GM10266 (cell line): ENCODE results near the gene PDIA4.

ENCODE experiments used
- DNase-seq: peaks from one replicate; pipeline ENCODE4 v3.0.0; 2012; ENCODE audit errors: extremely low spot score
- TF ChIP-seq, protein P1 (sequence below): IDR thresholded peaks from 2 replicates; pipeline ENCODE4 v1.5.1; 2012; ENCODE audit warnings: mild to moderate bottlenecking, low read depth; ENCODE audit not compliant: control insufficient read depth, insufficient read depth; ENCODE audit errors: missing control alignments

PDIA4 gene

DNA sequence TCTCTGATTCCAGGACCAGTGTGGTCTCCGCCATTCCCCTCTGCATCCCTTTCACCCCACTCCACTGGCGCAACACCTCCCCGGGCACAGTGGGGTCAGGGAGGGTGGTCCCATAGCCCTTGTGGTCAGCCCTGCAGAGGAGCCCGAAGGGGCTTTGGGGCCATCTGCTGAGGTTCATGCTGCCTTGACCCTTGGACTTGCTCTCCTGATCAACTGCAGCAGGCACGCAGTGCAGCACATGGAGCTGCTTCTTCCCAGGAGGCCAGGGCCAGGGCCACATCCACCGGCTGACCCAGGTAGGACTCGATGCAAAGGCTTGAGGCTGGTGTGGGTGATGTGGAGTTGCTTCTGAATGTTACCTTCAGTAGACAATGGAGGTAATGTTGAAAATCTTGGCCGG is 35.1 kb downstream of the PDIA4 start:
- TF ChIP-seq, protein P1, sequence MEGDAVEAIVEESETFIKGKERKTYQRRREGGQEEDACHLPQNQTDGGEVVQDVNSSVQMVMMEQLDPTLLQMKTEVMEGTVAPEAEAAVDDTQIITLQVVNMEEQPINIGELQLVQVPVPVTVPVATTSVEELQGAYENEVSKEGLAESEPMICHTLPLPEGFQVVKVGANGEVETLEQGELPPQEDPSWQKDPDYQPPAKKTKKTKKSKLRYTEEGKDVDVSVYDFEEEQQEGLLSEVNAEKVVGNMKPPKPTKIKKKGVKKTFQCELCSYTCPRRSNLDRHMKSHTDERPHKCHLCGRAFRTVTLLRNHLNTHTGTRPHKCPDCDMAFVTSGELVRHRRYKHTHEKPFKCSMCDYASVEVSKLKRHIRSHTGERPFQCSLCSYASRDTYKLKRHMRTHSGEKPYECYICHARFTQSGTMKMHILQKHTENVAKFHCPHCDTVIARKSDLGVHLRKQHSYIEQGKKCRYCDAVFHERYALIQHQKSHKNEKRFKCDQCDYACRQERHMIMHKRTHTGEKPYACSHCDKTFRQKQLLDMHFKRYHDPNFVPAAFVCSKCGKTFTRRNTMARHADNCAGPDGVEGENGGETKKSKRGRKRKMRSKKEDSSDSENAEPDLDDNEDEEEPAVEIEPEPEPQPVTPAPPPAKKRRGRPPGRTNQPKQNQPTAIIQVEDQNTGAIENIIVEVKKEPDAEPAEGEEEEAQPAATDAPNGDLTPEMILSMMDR = no peak
- DNase-seq = no peak

GRCh38 chr7:148991536-148991935 is 36.8 kb downstream of the PDIA4 start:
- DNase-seq = no peak
- TF ChIP-seq, protein P1 = no peak

GRCh38 chr7:148987751-148988512 is 40.4 kb downstream of the PDIA4 start:
- no peak for DNase-seq
- TF ChIP-seq, protein P1 = no peak

DNA sequence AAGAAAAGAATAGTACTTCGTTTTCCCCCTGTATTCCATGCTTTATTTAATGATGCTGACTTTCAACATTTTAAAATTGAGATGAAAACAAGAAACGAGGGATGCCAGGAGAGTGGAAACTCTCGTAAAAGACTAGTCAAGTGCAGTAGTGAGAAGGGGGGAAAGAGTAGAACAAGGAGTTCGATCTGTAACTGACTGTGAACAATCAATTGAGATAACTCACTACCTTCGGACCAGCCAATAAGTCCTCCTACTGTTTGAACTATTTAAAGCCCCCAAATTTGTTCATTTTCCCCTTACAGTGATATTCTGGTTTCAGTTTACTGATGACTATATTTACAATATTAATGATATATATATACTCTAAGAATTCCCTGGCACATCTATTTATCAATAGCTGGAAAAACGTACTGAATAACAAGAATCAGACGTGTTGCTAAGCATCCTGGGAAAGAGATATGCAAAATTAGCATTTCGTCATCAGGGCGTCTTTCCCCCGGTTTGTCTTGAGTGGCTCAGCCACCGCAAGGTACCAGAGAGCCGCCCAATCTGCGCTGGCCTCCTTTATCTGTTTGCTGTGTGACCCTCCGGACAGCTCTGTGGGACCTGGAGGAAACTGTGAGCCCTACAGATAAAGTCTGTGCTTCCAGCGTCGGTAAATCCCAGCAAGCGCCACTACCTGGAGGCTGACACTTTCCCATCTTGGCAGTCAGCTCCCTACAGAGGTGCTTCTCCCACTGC is 41.1 kb downstream of the PDIA4 start:
- DNase-seq = peak; percentile 93
- TF ChIP-seq, protein P1 = no peak

DNA sequence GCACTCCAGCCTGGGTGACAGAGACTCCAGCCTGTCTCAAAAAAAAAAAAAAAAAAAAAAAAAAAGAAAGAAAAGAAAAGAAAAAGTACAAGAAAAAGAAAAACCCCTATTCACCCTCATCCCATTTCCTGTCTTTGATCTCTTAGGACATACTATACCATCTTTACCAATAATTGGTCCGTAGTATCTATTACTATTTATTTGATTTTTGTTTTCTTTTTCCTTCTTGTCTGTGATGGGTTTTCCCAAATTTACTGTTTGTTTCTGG is 41.6 kb downstream of the PDIA4 start:
- TF ChIP-seq, protein P1 = no peak
- no peak for DNase-seq

DNA sequence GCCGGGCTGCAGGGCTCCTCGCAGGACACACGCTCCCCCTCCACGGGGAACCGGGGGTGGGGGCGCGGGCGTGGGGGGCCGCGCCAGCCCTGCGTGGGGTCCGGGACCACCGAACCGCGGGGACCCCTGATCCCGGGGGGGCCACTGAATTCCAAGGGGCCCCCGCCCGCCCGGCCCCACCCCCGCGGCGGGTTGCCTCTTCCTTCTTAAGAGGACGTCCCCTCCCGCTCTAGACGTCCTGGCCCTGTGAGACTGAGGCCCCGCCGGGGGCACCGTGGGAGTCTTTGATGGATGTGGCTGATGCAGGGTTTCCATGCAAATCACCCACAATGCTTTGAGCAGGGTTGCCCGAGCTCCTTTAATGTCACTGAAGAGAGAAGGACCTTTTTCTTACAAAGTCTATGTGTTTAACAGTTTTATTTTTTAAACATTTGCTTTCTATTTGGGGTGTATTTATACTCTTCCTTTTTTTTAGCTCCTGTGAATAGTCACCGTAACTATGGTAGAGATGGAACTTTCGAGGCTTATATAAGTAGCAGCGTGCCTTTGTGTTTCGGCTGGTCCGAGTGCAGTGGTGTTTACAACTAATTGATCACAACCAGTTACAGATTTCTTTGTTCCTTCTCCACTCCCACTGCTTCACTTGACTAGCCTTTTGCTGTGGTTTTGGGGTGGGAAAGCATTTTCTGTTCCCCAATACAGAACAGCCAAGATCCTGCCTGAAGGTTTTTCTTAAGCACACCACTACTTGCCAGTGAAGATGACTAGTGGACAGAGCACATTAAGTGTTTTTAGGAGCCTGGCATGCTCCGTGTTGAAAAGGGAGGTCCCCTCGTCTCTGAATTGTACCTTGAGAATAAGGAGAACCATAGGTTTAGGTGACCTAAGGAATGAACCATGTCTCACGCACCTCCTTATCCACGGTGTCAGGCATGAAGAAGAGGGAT is 44.8 kb downstream of the PDIA4 start:
- TF ChIP-seq, protein P1 = no peak
- DNase-seq = peak; percentile 87
